H7 (cell line): ENCODE results near the gene VEZT. TPM values are rescaled to one million over a fixed set of nuclear protein-coding genes. Genes with fewer than 3 reads are reported as not detected.
"Not testable (repeated sequence)": the region's sequence is repeated elsewhere in the genome, so short reads cannot be mapped to it uniquely, and the experiment has no call there.

Experiments
- DNase-seq: peaks from one replicate; pipeline ENCODE4 v3.0.0; 2012
- H3K27me3 ChIP-seq: 2 replicates; pipeline ENCODE4 v1.6.0; 2011; ENCODE audit warnings: mild to moderate bottlenecking, low read length; ENCODE audit not compliant: control insufficient read depth, insufficient read depth
- H3K36me3 ChIP-seq: replicated peaks from 2 replicates; pipeline ENCODE4 v1.5.1; 2011; ENCODE audit warnings: low read length; ENCODE audit not compliant: control insufficient read depth, insufficient read depth
- H3K4me3 ChIP-seq: 2 replicates; pipeline ENCODE4 v1.5.1; 2011; ENCODE audit warnings: low read depth, mild to moderate bottlenecking, control low read depth, low read length, moderate library complexity; ENCODE audit not compliant: insufficient read depth
- total RNA-seq: library from RNA; depleted of rRNA; stranded (reverse); fragments of >200 nt; shearing (Covaris generic); gene quantifications from 2 replicates; pipeline ENCODE4 v1.2.3, GENCODE V29; 2014

The VEZT gene
- total RNA-seq, 1 experiment from 2014 or later = 53.3 TPM

GRCh38 chr12:95227818-95228356 lies 10.3 kb downstream of the VEZT start:
- H3K27me3 ChIP-seq = no peaks in the 10 kb centered on the region
- no peak overlapping the region for H3K4me3 ChIP-seq
- peaks cover 4% of the 10 kb centered on the region for H3K36me3 ChIP-seq
- no peak for DNase-seq

- H3K36me3 ChIP-seq = peaks cover 4% of the 10 kb centered on the region
- no peak for DNase-seq
- no peak overlapping the region for H3K4me3 ChIP-seq
- H3K27me3 ChIP-seq = no peaks in the 10 kb centered on the region
Observed at GRCh38 chr12:95228617-95229016, 11.0 kb downstream of the VEZT start.

GRCh38 chr12:95229636-95230035 lies 12.0 kb downstream of the VEZT start:
- H3K27me3 ChIP-seq = no peaks in the 10 kb centered on the region
- peaks cover 1% of the 10 kb centered on the region for H3K36me3 ChIP-seq
- no peak for DNase-seq
- H3K4me3 ChIP-seq = no peak overlapping the region

GRCh38 chr12:95230313-95230712 lies 12.7 kb downstream of the VEZT start:
- Histone ChIP-seq H3K36me3 (peaks cover 1% of the 10 kb centered on the region), H3K4me3 (no peak overlapping the region), H3K27me3 (no peaks in the 10 kb centered on the region)
- DNase-seq = no peak

GRCh38 chr12:95231190-95231589 lies 13.6 kb downstream of the VEZT start:
- H3K4me3 ChIP-seq = no peak overlapping the region
- no peak for DNase-seq
- no peaks in the 10 kb centered on the region for H3K27me3 ChIP-seq
- peaks cover 1% of the 10 kb centered on the region for H3K36me3 ChIP-seq

GRCh38 chr12:95234187-95234586 lies 16.6 kb downstream of the VEZT start:
- not testable (repeated sequence) for H3K4me3 ChIP-seq, DNase-seq, H3K27me3 ChIP-seq, H3K36me3 ChIP-seq

- not testable (repeated sequence) for DNase-seq, H3K36me3 ChIP-seq, H3K27me3 ChIP-seq, H3K4me3 ChIP-seq
Observed at GRCh38 chr12:95235621-95236020, 18.0 kb downstream of the VEZT start.

GRCh38 chr12:95237315-95237714 lies 19.7 kb downstream of the VEZT start:
- no peak for DNase-seq
- peaks cover 2% of the 10 kb centered on the region for H3K36me3 ChIP-seq
- H3K4me3 ChIP-seq = no peak overlapping the region
- no peaks in the 10 kb centered on the region for H3K27me3 ChIP-seq

GRCh38 chr12:95238150-95238549 lies 20.5 kb downstream of the VEZT start:
- DNase-seq = no peak
- Histone ChIP-seq H3K27me3 (no peaks in the 10 kb centered on the region), H3K4me3 (no peak overlapping the region), H3K36me3 (peaks cover 2% of the 10 kb centered on the region)

GRCh38 chr12:95239216-95239615 lies 21.6 kb downstream of the VEZT start:
- Histone ChIP-seq H3K36me3 (peaks cover 3% of the 10 kb centered on the region), H3K27me3 (no peaks in the 10 kb centered on the region), H3K4me3 (no peak overlapping the region)
- DNase-seq = no peak

- not testable (repeated sequence) for H3K4me3 ChIP-seq, H3K27me3 ChIP-seq, H3K36me3 ChIP-seq, DNase-seq
Observed at GRCh38 chr12:95239835-95240234, 22.2 kb downstream of the VEZT start.

GRCh38 chr12:95240556-95240955 lies 22.9 kb downstream of the VEZT start:
- no peaks in the 10 kb centered on the region for H3K27me3 ChIP-seq
- no peak for DNase-seq
- H3K4me3 ChIP-seq = no peak overlapping the region
- peaks cover 3% of the 10 kb centered on the region for H3K36me3 ChIP-seq

GRCh38 chr12:95241138-95241537 lies 23.5 kb downstream of the VEZT start:
- H3K27me3 ChIP-seq, H3K4me3 ChIP-seq, H3K36me3 ChIP-seq, DNase-seq: not testable (repeated sequence)

- Histone ChIP-seq H3K27me3 (no peaks in the 10 kb centered on the region), H3K36me3 (0 out of 2 replicates have a peak, but pooled peaks cover 2% of the 10 kb centered on the region), H3K4me3 (no peak overlapping the region)
- no peak for DNase-seq
Observed at GRCh38 chr12:95241761-95242506, 24.3 kb downstream of the VEZT start.

GRCh38 chr12:95243497-95244183 lies 26.0 kb downstream of the VEZT start:
- H3K36me3 ChIP-seq = 0 out of 2 replicates have a peak, but pooled peaks cover 2% of the 10 kb centered on the region

More at GRCh38 chr12:95243497-95244183, 26.0 kb downstream of the VEZT start:
- Histone ChIP-seq H3K4me3 (no peak overlapping the region), H3K27me3 (no peaks in the 10 kb centered on the region)
- no peak for DNase-seq
